Bronchial epithelial cell (primary cell): ENCODE results near the gene STX3. TPM values are rescaled to one million over a fixed set of nuclear protein-coding genes. Genes with fewer than 3 reads are reported as not detected.

Source experiments
- DNase-seq: peaks from one replicate; pipeline ENCODE4 v3.0.0-alpha.2; 2010; ENCODE audit warnings: low read depth
- FAIRE-seq: peaks from 2 replicates; lab custom pipeline; 2011; peaks lifted over from hg19 to GRCh38; lab: Jason Lieb, UNC
- H3K27me3 ChIP-seq: 2 replicates; pipeline ENCODE4 v1.5.1; 2011; ENCODE audit warnings: low read length; ENCODE audit not compliant: control insufficient read depth, insufficient read depth
- H3K36me3 ChIP-seq: 2 replicates; pipeline ENCODE4 v1.5.1; 2011; ENCODE audit warnings: low read length; ENCODE audit not compliant: control insufficient read depth, insufficient read depth
- H3K4me3 ChIP-seq: 2 replicates; pipeline ENCODE4 v1.5.1; 2011; ENCODE audit warnings: mild to moderate bottlenecking, low read depth, low read length, control low read depth
- CTCF ChIP-seq: IDR thresholded peaks from 2 replicates; pipeline ENCODE4 v1.5.1; 2011; ENCODE audit warnings: mild to moderate bottlenecking, moderate library complexity, low read length, control low read depth, inconsistent platforms; ENCODE audit not compliant: insufficient read depth, severe bottlenecking
- total RNA-seq: library from RNA; depleted of rRNA; stranded (reverse); fragments of >200 nt; gene quantifications from 2 replicates; pipeline ENCODE4 v1.2.1, GENCODE V29; 2014

Gene STX3
- total RNA-seq, 1 donor from 2014 or later = 53.4 TPM

DNA sequence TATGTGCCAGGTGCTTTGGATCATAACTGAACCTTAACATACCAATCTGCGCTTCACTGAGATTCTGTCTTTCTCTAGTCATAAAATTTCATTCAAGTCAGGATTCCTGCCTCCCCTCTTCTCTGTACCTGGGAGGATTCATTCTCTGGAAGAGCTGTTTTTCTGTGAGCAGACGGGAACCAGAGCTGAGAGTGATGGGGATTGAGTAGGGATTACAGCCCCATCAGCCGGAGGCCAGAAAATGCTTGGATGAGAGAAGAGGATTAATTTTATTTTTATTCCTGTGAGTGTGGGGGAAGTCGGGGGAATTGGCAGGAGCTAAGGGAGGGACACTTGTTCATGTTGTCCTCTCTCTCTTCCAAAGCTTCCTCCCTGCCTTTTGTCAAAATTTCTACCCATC is 4.7 kb downstream of the STX3 start:
- no peak for DNase-seq
- FAIRE-seq = no peak
- TF ChIP-seq CTCF = no peak
- Histone ChIP-seq H3K36me3 (peaks cover 5% of the 10 kb centered on the region), H3K27me3 (no peaks in the 10 kb centered on the region), H3K4me3 (no peak overlapping the region)

GRCh38 chr11:59760771-59761170 is 5.6 kb downstream of the STX3 start:
- H3K4me3 ChIP-seq = no peak overlapping the region
- TF ChIP-seq CTCF = no peak
- H3K27me3 ChIP-seq = no peaks in the 10 kb centered on the region
- peaks cover 5% of the 10 kb centered on the region for H3K36me3 ChIP-seq
- no peak for DNase-seq
- FAIRE-seq = no peak

DNA sequence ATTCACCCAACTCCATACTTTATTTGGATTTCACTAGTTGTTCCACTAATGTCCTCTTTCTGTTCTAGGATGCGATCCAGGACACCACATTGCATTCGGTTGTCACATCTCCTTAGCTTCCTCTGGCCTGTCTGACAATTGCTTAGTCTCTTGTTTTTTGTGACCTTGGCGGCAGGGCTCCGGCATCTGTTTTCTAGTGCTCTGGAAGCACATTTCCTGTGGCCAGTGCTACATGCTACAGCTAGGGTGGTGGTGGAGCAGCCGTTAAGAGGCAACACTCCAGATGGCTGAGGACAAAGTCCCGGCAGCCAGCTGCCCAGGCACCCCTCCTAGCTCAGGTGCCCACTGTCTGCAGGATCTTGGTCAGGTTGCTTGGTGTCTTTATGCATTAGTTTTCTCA is 6.8 kb downstream of the STX3 start:
- no peak for DNase-seq
- Histone ChIP-seq H3K36me3 (peaks cover 5% of the 10 kb centered on the region), H3K27me3 (no peaks in the 10 kb centered on the region), H3K4me3 (no peak overlapping the region)
- FAIRE-seq = no peak
- no peak for TF ChIP-seq CTCF

GRCh38 chr11:59765068-59765735 is 10.0 kb downstream of the STX3 start:
- no peak overlapping the region for H3K4me3 ChIP-seq
- H3K27me3 ChIP-seq = no peaks in the 10 kb centered on the region
- peaks cover 2% of the 10 kb centered on the region for H3K36me3 ChIP-seq
- FAIRE-seq = no peak
- no peak for TF ChIP-seq CTCF
- DNase-seq = no peak

DNA sequence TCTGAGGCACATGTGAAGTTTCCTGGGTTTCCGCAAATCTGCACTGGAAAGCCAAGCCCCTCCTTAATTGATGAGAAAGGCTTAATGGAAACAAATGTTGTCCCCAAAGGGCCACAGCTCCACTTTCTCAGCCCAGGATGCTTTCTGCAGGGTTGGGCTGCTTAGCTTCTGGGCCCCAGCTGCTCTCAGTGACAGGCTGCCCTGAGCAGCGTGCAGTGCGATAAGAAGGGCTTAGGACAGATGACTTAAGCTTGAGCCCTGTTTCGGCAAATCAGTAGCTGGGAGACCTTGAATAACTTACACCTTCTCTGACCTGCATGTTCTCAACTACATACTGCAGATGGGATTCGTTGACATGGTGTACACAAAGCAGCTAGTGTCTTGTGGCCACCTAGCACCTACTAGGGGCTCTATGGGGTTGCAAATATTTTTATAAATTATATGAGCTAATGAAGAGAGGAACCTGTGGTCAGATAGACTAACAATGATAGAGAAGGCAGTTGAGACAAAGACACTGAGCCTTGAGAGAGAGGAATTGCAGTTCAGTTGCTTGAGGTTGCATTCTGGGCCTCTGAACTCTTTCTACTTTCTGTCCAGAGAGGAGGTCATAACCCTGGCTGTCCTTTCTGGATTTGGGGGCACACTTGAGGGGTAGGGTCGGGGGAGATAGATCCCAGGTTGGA is 11.5 kb downstream of the STX3 start:
- no peak for FAIRE-seq
- TF ChIP-seq CTCF = no peak
- H3K27me3 ChIP-seq = no peaks in the 10 kb centered on the region
- H3K4me3 ChIP-seq = no peak overlapping the region
- DNase-seq = no peak
- H3K36me3 ChIP-seq = peaks cover 2% of the 10 kb centered on the region
